Fibroblast of lung (primary cell): Measurements from ENCODE around the gene TASOR2. TPM values are rescaled to one million over a fixed set of nuclear protein-coding genes. Genes with fewer than 3 reads are reported as not detected.

Experiments
- DNase-seq, 2 donors: peaks; one replicate each; pipeline versions ENCODE4 v3.0.0 to v3.0.0-alpha.2; 2010; ENCODE audit warnings: low read depth in 2 of 2
- H2AFZ ChIP-seq: 2 replicates; pipeline ENCODE4 v1.5.1; 2012; ENCODE audit warnings: low read length, control low read depth, inconsistent platforms
- H3K27ac ChIP-seq: 2 replicates; pipeline ENCODE4 v1.5.1; 2011; ENCODE audit warnings: low read length, control low read depth; ENCODE audit not compliant: insufficient read depth
- H3K27me3 ChIP-seq: 2 replicates; pipeline ENCODE4 v1.5.1; 2011; ENCODE audit warnings: mild to moderate bottlenecking, low read length; ENCODE audit not compliant: control insufficient read depth, insufficient read depth
- H3K36me3 ChIP-seq: 2 replicates; pipeline ENCODE4 v1.5.1; 2011; ENCODE audit warnings: low read length; ENCODE audit not compliant: control insufficient read depth, insufficient read depth
- H3K4me1 ChIP-seq: 2 replicates; pipeline ENCODE4 v1.5.1; 2011; ENCODE audit warnings: low read length; ENCODE audit not compliant: control insufficient read depth, insufficient read depth; ENCODE audit errors: extremely low read depth
- H3K4me2 ChIP-seq: 2 replicates; pipeline ENCODE4 v1.5.1; 2011; ENCODE audit warnings: low read length, control low read depth; ENCODE audit not compliant: insufficient read depth; ENCODE audit errors: extremely low read depth
- H3K4me3 ChIP-seq, 4 experiments: fragments of 200-600 bp in 1 of 4; sonication (generic) in 1 of 4; replicated peaks in 1 of 4; 2 replicates each; pipeline ENCODE4 v1.5.1; 2011 to 2016; ENCODE audit warnings: low read length in 4 of 4, low read depth in 3 of 4, mild to moderate bottlenecking in 3 of 4, control low read depth in 2 of 4, inconsistent platforms in 1 of 4, mixed read lengths in 1 of 4; ENCODE audit not compliant: insufficient read depth in 1 of 4; ENCODE audit errors: control extremely low read depth in 1 of 4
- H3K79me2 ChIP-seq: 2 replicates; pipeline ENCODE4 v1.5.1; 2012; ENCODE audit warnings: mild to moderate bottlenecking, low read length, inconsistent platforms; ENCODE audit not compliant: control insufficient read depth, insufficient read depth
- H3K9ac ChIP-seq: 2 replicates; pipeline ENCODE4 v1.5.1; 2011; ENCODE audit warnings: mild to moderate bottlenecking, low read length, control low read depth; ENCODE audit not compliant: insufficient read depth
- H3K9me3 ChIP-seq: 2 replicates; pipeline ENCODE4 v1.5.1; 2012; ENCODE audit warnings: low read depth, low read length; ENCODE audit not compliant: control insufficient read depth, insufficient read depth
- H4K20me1 ChIP-seq: 2 replicates; pipeline ENCODE4 v1.5.1; 2011; ENCODE audit warnings: low read length; ENCODE audit not compliant: control insufficient read depth, insufficient read depth; ENCODE audit errors: extremely low read depth
- EZH2 ChIP-seq: IDR thresholded peaks from 2 replicates; pipeline ENCODE4 v1.5.1; 2012; ENCODE audit warnings: low read length, control low read depth, mild to moderate bottlenecking; ENCODE audit errors: missing control alignments
- polyA plus RNA-seq, 2 donors: library from polyadenylated mRNA; depleted of rRNA in 1 of 2; stranded (reverse) in 1 of 2; unstranded in 1 of 2; fragments of >200 nt; gene quantifications; 2 replicates each; pipeline ENCODE4 v1.2.1, GENCODE V29; 2011 to 2012; ENCODE audit warnings: missing spikeins in 1 of 2
- total RNA-seq: library from RNA; depleted of rRNA; stranded (reverse); fragments of >200 nt; gene quantifications from 2 replicates; pipeline ENCODE4 v1.2.1, GENCODE V29; 2014
- TF ChIP-seq, protein P1 (sequence below), 2 donors: IDR thresholded peaks in 1 of 2; conservative IDR thresholded peaks in 1 of 2; 1 replicate in 1 of 2; 2 replicates in 1 of 2; pipeline ENCODE4 v1.5.1; 2011 to 2012; ENCODE audit warnings: low read length in 2 of 2, control low read depth in 1 of 2, inconsistent platforms in 1 of 2, low read depth in 1 of 2, mild to moderate bottlenecking in 1 of 2

The TASOR2 gene
- total and polyA plus RNA-seq, 2 donors (not counting 1 experiment from before 2014, with no cell fraction given), result 41.1 to 77.9 TPM

DNA sequence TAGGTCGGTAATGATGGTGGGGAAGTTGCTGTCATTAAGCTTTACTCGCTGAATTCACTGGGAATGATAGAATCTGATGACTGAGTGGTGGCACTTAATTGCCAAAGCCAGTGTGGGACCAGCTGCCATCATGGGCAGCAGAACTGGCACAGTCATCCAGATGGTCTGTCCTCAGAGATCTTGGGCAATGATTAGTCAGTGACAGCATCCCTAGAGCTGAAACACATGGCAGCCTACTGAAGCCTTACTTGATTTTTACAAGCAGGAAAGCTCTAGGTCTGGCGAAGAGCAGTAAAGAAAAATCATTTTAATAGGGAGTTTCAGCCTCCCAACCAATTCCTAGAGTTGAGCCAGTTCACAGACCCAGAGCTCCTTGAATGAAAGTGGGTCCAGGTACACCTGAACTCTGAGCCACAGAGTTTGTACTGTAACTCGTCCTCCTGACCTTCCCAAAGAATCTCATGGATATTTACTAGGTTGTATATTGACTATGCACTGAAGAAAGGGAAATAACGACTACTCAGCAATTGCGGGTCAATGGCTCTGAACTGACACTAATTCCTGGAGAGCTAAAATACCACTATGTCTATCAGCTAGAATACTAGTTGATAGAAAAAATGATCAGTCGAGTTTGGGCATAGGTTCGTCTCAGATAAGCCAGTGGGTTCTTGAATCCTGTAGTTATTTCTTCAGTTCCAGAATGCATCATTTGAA is 13.8 kb upstream of the TASOR2 start:
- no peak overlapping the region for H3K4me2 ChIP-seq
- no peak for DNase-seq
- peaks cover 2% of the 10 kb centered on the region for H3K27me3 ChIP-seq
- H3K27ac ChIP-seq, result no peak overlapping the region
- no peak overlapping the region for H3K4me3 ChIP-seq
- TF ChIP-seq EZH2, result no peak
- TF ChIP-seq, protein P1, sequence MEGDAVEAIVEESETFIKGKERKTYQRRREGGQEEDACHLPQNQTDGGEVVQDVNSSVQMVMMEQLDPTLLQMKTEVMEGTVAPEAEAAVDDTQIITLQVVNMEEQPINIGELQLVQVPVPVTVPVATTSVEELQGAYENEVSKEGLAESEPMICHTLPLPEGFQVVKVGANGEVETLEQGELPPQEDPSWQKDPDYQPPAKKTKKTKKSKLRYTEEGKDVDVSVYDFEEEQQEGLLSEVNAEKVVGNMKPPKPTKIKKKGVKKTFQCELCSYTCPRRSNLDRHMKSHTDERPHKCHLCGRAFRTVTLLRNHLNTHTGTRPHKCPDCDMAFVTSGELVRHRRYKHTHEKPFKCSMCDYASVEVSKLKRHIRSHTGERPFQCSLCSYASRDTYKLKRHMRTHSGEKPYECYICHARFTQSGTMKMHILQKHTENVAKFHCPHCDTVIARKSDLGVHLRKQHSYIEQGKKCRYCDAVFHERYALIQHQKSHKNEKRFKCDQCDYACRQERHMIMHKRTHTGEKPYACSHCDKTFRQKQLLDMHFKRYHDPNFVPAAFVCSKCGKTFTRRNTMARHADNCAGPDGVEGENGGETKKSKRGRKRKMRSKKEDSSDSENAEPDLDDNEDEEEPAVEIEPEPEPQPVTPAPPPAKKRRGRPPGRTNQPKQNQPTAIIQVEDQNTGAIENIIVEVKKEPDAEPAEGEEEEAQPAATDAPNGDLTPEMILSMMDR (conservative IDR thresholded peaks at IDR 0.05 in 1 of 2, IDR thresholded peaks at IDR 0.05 in 1 of 2; ENCODE audit: low read depth in 1 of 2, low read length in 2 of 2), result no peak
- H3K9me3 ChIP-seq, result no peaks in the 10 kb centered on the region
- H3K4me1 ChIP-seq, result peaks cover 5% of the 10 kb centered on the region
- H3K9ac ChIP-seq, result no peak overlapping the region
- no peaks in the 10 kb centered on the region for H3K36me3 ChIP-seq
- H2AFZ ChIP-seq, result no peak overlapping the region
- H4K20me1 ChIP-seq, result no peaks in the 10 kb centered on the region
- H3K79me2 ChIP-seq, result no peaks in the 10 kb centered on the region

DNA sequence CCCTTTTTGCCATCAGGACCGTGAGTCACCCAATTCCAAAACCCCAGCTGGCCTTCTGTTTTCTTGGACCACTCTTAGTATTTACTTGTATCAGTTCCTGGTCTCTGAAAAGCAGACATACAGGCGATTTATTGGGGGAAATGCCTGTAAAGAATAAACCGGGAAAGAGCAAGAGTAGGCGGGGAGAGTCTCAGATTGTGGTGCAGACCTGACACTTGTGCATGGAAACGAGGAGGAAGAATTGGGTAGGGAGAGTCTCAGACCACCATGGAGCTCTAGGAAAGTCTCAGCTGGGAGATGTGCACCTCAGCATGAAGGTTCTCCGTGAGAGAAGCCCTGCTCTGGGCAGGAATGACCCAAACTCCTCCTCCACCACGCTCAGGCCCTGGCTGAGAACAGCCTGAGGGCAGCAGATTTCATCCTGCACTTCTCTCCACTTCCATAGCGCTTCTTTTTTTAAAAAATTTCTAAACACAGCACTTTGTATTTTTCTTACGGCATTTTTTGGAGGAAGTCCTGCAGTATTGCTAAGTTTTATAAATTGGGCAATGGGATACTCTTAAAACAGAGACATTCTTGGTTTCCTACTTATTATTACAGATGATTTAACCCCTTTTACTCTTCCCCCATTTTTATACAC is 6.1 kb upstream of the TASOR2 start:
- Histone ChIP-seq H3K36me3 (no peaks in the 10 kb centered on the region), H3K79me2 (no peaks in the 10 kb centered on the region), H3K4me3 (no peak overlapping the region), H3K9me3 (no peaks in the 10 kb centered on the region), H3K4me1 (no peaks in the 10 kb centered on the region), H4K20me1 (no peaks in the 10 kb centered on the region), H2AFZ (no peak overlapping the region), H3K9ac (no peak overlapping the region), H3K27me3 (peaks cover 8% of the 10 kb centered on the region), H3K27ac (no peak overlapping the region), H3K4me2 (no peak overlapping the region)
- TF ChIP-seq EZH2, result no peak
- TF ChIP-seq, protein P1 (conservative IDR thresholded peaks at IDR 0.05 in 1 of 2, IDR thresholded peaks at IDR 0.05 in 1 of 2; ENCODE audit: low read depth in 1 of 2, low read length in 2 of 2), result no peak
- no peak for DNase-seq

DNA sequence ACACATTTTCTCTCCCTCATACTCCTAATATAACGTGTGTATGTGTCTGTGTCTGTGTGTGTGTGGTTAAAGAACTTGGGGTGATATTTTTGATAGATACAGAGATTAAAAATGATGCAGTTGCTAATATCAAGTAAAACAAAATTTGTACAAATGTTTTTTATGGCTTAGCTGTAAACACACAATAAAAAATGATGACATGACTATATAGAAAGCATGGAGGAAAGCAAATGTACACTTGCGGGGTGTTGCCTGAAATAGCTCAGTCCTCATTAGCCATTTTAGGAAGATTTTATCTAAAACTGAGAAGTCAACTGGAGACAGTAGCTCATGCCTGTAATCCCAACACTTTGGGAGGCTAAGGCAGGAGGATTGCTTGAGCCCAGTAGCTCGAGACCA is 5.6 kb upstream of the TASOR2 start:
- no peak overlapping the region for H3K27ac ChIP-seq
- no peak for DNase-seq
- TF ChIP-seq, protein P1 (conservative IDR thresholded peaks at IDR 0.05 in 1 of 2, IDR thresholded peaks at IDR 0.05 in 1 of 2; ENCODE audit: low read depth in 1 of 2, low read length in 2 of 2), result no peak
- TF ChIP-seq EZH2, result no peak
- no peaks in the 10 kb centered on the region for H3K4me1 ChIP-seq
- H3K79me2 ChIP-seq, result no peaks in the 10 kb centered on the region
- no peak overlapping the region for H2AFZ ChIP-seq
- no peaks in the 10 kb centered on the region for H4K20me1 ChIP-seq
- peaks cover 8% of the 10 kb centered on the region for H3K27me3 ChIP-seq
- H3K4me3 ChIP-seq, result no peak overlapping the region
- no peaks in the 10 kb centered on the region for H3K36me3 ChIP-seq
- H3K4me2 ChIP-seq, result no peak overlapping the region
- no peak overlapping the region for H3K9ac ChIP-seq
- H3K9me3 ChIP-seq, result no peaks in the 10 kb centered on the region
